Neural progenitor cell (in vitro differentiated cells): Measurements from ENCODE around the gene AFF1. TPM values are rescaled to one million over a fixed set of nuclear protein-coding genes. Genes with fewer than 3 reads are reported as not detected.

ENCODE experiments used
- DNase-seq: peaks from one replicate; pipeline ENCODE4 v3.0.0-alpha.2; 2016; ENCODE audit warnings: low spot score
- H2AFZ ChIP-seq: fragments of 200-600 bp; sonication (generic); replicated peaks from 2 replicates; pipeline ENCODE4 v1.6.1; 2016; ENCODE audit warnings: antibody characterized with exemption
- H3F3A ChIP-seq: fragments of 200-600 bp; sonication (generic); 2 replicates; pipeline ENCODE4 v1.6.1; 2016; ENCODE audit warnings: antibody characterized with exemption, low read depth
- H3K27ac ChIP-seq: fragments of 200-600 bp; sonication (generic); 2 replicates; pipeline ENCODE4 v1.5.1; 2016; ENCODE audit warnings: mild to moderate bottlenecking
- H3K27me3 ChIP-seq: fragments of 200-600 bp; sonication (generic); 2 replicates; pipeline ENCODE4 v1.6.1; 2016; ENCODE audit warnings: mild to moderate bottlenecking, moderate library complexity
- H3K36me3 ChIP-seq: fragments of 200-600 bp; sonication (generic); 2 replicates; pipeline ENCODE4 v1.5.1; 2016
- H3K4me1 ChIP-seq: fragments of 200-600 bp; sonication (generic); 2 replicates; pipeline ENCODE4 v1.6.1; 2016; ENCODE audit warnings: mixed run types
- H3K4me2 ChIP-seq: fragments of 200-600 bp; sonication (generic); 2 replicates; pipeline ENCODE4 v1.6.1; 2016
- H3K4me3 ChIP-seq: fragments of 200-600 bp; sonication (generic); 2 replicates; pipeline ENCODE4 v1.5.1; 2016
- H3K79me2 ChIP-seq: fragments of 200-600 bp; sonication (generic); 2 replicates; pipeline ENCODE4 v1.6.1; 2016; ENCODE audit warnings: low read depth
- H3K9ac ChIP-seq: fragments of 200-600 bp; sonication (generic); 2 replicates; pipeline ENCODE4 v1.6.1; 2016
- H3K9me3 ChIP-seq: fragments of 200-600 bp; sonication (generic); 2 replicates; pipeline ENCODE4 v1.5.1; 2016; ENCODE audit warnings: low read depth
- H4K20me1 ChIP-seq: fragments of 200-600 bp; sonication (generic); 2 replicates; pipeline ENCODE4 v1.6.1; 2016; ENCODE audit warnings: low read depth
- H3K27ac Mint-ChIP-seq: 3 replicates; pipeline ENCODE4 v1.8.0; 2021; ENCODE audit warnings: mixed read lengths
- H3K27me3 Mint-ChIP-seq: 2 replicates; pipeline ENCODE4 v1.8.0; 2022; ENCODE audit warnings: low read depth, mild to moderate bottlenecking, inconsistent platforms, moderate library complexity, mixed read lengths; ENCODE audit not compliant: insufficient read depth
- H3K36me3 Mint-ChIP-seq: 3 replicates; pipeline ENCODE4 v1.8.0; 2021; ENCODE audit warnings: mixed read lengths
- H3K4me1 Mint-ChIP-seq: 3 replicates; pipeline ENCODE4 v1.8.0; 2021; ENCODE audit warnings: mixed read lengths
- H3K4me3 Mint-ChIP-seq: 3 replicates; pipeline ENCODE4 v1.8.0; 2021; ENCODE audit warnings: mild to moderate bottlenecking, moderate library complexity, mixed read lengths
- H3K9me3 Mint-ChIP-seq: 3 replicates; pipeline ENCODE4 v1.8.0; 2020; ENCODE audit warnings: mixed read lengths
- CTCF ChIP-seq: fragments of 200-600 bp; sonication (generic); IDR thresholded peaks from 2 replicates; pipeline ENCODE4 v1.5.1; 2017; ENCODE audit warnings: antibody characterized with exemption, mild to moderate bottlenecking
- EZH2 ChIP-seq: fragments of 200-600 bp; sonication (generic); IDR thresholded peaks from 2 replicates; pipeline ENCODE4 v1.6.1; 2017; ENCODE audit warnings: antibody characterized with exemption, mild to moderate bottlenecking, moderate library complexity
- EZH2phosphoT487 ChIP-seq: fragments of 200-600 bp; sonication (generic); IDR thresholded peaks from 2 replicates; pipeline ENCODE4 v1.6.1; 2017; ENCODE audit warnings: antibody characterized with exemption
- total RNA-seq: library from RNA; depleted of rRNA; stranded (reverse); fragments of >200 nt; gene quantifications from 2 replicates; pipeline ENCODE4 v1.2.3, GENCODE V29; 2015; ENCODE audit warnings: low replicate concordance

Gene AFF1
- total RNA-seq, 1 donor from 2014 or later, result 29.0 TPM

GRCh38 chr4:86977621-86978184 is 42.9 kb downstream of the AFF1 start:
- no peak overlapping the region for H3K4me2 ChIP-seq
- no peak overlapping the region for H3K9ac ChIP-seq
- peaks cover 13% of the 10 kb centered on the region for H3K4me1 Mint-ChIP-seq
- peak overlapping the region; percentile 15 for H3K27ac Mint-ChIP-seq
- H3K4me1 ChIP-seq, result peaks cover 6% of the 10 kb centered on the region
- H3K4me3 Mint-ChIP-seq, result no peak overlapping the region
- H3K27me3 Mint-ChIP-seq, result peaks cover 2% of the 10 kb centered on the region
- H3K36me3 ChIP-seq, result no peaks in the 10 kb centered on the region
- H4K20me1 ChIP-seq, result no peaks in the 10 kb centered on the region
- H3K79me2 ChIP-seq, result peaks cover 42% of the 10 kb centered on the region
- H3F3A ChIP-seq, result peaks cover 8% of the 10 kb centered on the region
- no peak for DNase-seq
- H3K27me3 ChIP-seq, result no peaks in the 10 kb centered on the region
- peaks cover 6% of the 10 kb centered on the region for H3K9me3 Mint-ChIP-seq
- H3K9me3 ChIP-seq, result no peaks in the 10 kb centered on the region
- peaks cover 5% of the 10 kb centered on the region for H3K36me3 Mint-ChIP-seq
- no peak overlapping the region for H3K4me3 ChIP-seq
- TF ChIP-seq EZH2 (no peak), CTCF (no peak), EZH2phosphoT487 (no peak)
- no peak overlapping the region for H3K27ac ChIP-seq
- H2AFZ ChIP-seq, result no peak overlapping the region

- peaks cover 5% of the 10 kb centered on the region for H3K36me3 Mint-ChIP-seq
- Histone ChIP-seq H3K4me1 (no peaks in the 10 kb centered on the region), H4K20me1 (no peaks in the 10 kb centered on the region), H3K27ac (no peak overlapping the region), H2AFZ (no peak overlapping the region), H3K27me3 (no peaks in the 10 kb centered on the region), H3K36me3 (no peaks in the 10 kb centered on the region), H3F3A (peaks cover 8% of the 10 kb centered on the region), H3K9me3 (no peaks in the 10 kb centered on the region), H3K9ac (no peak overlapping the region), H3K79me2 (peaks cover 33% of the 10 kb centered on the region), H3K4me2 (no peak overlapping the region), H3K4me3 (no peak overlapping the region)
- peaks cover 2% of the 10 kb centered on the region for H3K27me3 Mint-ChIP-seq
- H3K27ac Mint-ChIP-seq, result no peak overlapping the region
- peaks cover 10% of the 10 kb centered on the region for H3K4me1 Mint-ChIP-seq
- no peak for DNase-seq
- no peak for TF ChIP-seq CTCF
- no peak for TF ChIP-seq EZH2phosphoT487
- TF ChIP-seq EZH2, result no peak
- H3K4me3 Mint-ChIP-seq, result no peak overlapping the region
- peaks cover 6% of the 10 kb centered on the region for H3K9me3 Mint-ChIP-seq
Measured at GRCh38 chr4:86978709-86979108, 43.9 kb downstream of the AFF1 start.

- Histone ChIP-seq H3K9me3 (no peaks in the 10 kb centered on the region), H3K36me3 (no peaks in the 10 kb centered on the region), H3K27ac (no peak overlapping the region), H3K4me1 (no peaks in the 10 kb centered on the region), H3K9ac (no peak overlapping the region), H3F3A (peaks cover 8% of the 10 kb centered on the region), H2AFZ (no peak overlapping the region), H3K4me3 (no peak overlapping the region), H3K4me2 (no peak overlapping the region), H4K20me1 (no peaks in the 10 kb centered on the region), H3K27me3 (no peaks in the 10 kb centered on the region), H3K79me2 (peaks cover 19% of the 10 kb centered on the region)
- Mint-ChIP-seq H3K27me3 (peaks cover 2% of the 10 kb centered on the region), H3K27ac (no peak overlapping the region), H3K9me3 (peaks cover 6% of the 10 kb centered on the region), H3K36me3 (peaks cover 5% of the 10 kb centered on the region), H3K4me1 (peaks cover 10% of the 10 kb centered on the region), H3K4me3 (no peak overlapping the region)
- TF ChIP-seq CTCF (no peak), EZH2 (no peak), EZH2phosphoT487 (no peak)
- DNase-seq, result no peak
Measured at GRCh38 chr4:86980230-86980629, 45.4 kb downstream of the AFF1 start.
